H7 (cell line): Measurements from ENCODE around the gene PRUNE2. TPM values are rescaled to one million over a fixed set of nuclear protein-coding genes. Genes with fewer than 3 reads are reported as not detected.
A peak's percentile ranks its signal among the peaks of the same experiment; 100 is the strongest.
"Not testable (repeated sequence)": the region's sequence is repeated elsewhere in the genome, so short reads cannot be mapped to it uniquely, and the experiment has no call there.

ENCODE experiments used
- DNase-seq: peaks from one replicate; pipeline ENCODE4 v3.0.0; 2012
- H3K27me3 ChIP-seq: 2 replicates; pipeline ENCODE4 v1.6.0; 2011; ENCODE audit warnings: mild to moderate bottlenecking, low read length; ENCODE audit not compliant: control insufficient read depth, insufficient read depth
- H3K36me3 ChIP-seq: replicated peaks from 2 replicates; pipeline ENCODE4 v1.5.1; 2011; ENCODE audit warnings: low read length; ENCODE audit not compliant: control insufficient read depth, insufficient read depth
- H3K4me3 ChIP-seq: 2 replicates; pipeline ENCODE4 v1.5.1; 2011; ENCODE audit warnings: low read depth, mild to moderate bottlenecking, control low read depth, low read length, moderate library complexity; ENCODE audit not compliant: insufficient read depth
- total RNA-seq: library from RNA; depleted of rRNA; stranded (reverse); fragments of >200 nt; shearing (Covaris generic); gene quantifications from 2 replicates; pipeline ENCODE4 v1.2.3, GENCODE V29; 2014; rRNA removed

PRUNE2 gene, protein sequence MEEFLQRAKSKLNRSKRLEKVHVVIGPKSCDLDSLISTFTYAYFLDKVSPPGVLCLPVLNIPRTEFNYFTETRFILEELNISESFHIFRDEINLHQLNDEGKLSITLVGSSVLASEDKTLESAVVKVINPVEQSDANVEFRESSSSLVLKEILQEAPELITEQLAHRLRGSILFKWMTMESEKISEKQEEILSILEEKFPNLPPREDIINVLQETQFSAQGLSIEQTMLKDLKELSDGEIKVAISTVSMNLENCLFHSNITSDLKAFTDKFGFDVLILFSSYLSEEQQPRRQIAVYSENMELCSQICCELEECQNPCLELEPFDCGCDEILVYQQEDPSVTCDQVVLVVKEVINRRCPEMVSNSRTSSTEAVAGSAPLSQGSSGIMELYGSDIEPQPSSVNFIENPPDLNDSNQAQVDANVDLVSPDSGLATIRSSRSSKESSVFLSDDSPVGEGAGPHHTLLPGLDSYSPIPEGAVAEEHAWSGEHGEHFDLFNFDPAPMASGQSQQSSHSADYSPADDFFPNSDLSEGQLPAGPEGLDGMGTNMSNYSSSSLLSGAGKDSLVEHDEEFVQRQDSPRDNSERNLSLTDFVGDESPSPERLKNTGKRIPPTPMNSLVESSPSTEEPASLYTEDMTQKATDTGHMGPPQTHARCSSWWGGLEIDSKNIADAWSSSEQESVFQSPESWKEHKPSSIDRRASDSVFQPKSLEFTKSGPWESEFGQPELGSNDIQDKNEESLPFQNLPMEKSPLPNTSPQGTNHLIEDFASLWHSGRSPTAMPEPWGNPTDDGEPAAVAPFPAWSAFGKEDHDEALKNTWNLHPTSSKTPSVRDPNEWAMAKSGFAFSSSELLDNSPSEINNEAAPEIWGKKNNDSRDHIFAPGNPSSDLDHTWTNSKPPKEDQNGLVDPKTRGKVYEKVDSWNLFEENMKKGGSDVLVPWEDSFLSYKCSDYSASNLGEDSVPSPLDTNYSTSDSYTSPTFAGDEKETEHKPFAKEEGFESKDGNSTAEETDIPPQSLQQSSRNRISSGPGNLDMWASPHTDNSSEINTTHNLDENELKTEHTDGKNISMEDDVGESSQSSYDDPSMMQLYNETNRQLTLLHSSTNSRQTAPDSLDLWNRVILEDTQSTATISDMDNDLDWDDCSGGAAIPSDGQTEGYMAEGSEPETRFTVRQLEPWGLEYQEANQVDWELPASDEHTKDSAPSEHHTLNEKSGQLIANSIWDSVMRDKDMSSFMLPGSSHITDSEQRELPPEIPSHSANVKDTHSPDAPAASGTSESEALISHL (N-terminal part only)
- total RNA-seq = 1.7 and 3.3 TPM in 2 replicates

DNA sequence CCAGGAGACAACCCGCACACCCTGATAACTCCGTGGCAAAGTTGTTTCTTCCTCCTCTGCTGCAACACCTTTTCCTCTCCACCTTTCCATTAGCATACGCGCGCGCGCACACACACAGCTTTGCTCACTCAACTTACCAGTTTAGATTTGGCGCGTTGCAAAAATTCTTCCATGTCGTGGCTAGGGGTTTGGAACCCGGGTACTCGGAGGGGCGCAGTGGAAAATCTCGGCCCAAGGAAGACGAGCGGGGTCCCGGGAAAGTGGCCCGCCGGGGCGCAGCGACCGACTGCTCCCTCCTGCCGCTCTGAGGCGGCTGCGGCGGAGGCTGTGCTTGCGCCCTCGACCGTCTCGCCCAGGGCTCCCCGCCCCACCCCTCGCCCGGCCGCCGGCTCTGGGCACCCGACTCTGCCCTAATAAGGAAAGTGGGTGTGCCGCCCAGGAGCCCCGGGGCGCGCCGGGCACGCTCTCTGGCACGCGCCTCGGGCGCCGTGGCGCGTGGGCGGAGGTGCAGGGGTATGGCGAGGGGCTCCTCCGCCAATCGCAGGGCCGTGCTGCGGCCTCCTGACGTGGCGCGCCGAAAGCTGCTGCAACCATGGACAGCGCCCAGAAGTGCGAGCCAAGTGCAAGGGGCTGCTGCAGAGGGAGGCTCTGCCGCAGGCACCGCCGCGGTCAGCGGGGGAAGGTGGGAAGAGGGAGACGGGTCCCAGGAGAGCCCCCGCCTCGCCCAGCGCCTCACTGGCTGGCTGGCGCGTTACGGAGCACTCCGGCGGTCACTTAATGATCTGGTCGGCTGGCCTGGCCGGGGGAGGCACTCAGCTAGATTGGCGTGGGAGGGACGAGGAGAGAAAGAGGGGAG is at the start of gene PRUNE2:
Gene PRUNE2 (minus strand): TSS at position 324 of the 856 bp plus-strand sequence. CDS start 151 bp downstream, at position 173.
- no peaks in the 10 kb centered on the region for H3K36me3 ChIP-seq
- H3K27me3 ChIP-seq = peaks cover 28% of the 10 kb centered on the region
- H3K4me3 ChIP-seq = peak within 1 kb of the TSS; percentile 63
- peak; percentile 96 for DNase-seq

DNA sequence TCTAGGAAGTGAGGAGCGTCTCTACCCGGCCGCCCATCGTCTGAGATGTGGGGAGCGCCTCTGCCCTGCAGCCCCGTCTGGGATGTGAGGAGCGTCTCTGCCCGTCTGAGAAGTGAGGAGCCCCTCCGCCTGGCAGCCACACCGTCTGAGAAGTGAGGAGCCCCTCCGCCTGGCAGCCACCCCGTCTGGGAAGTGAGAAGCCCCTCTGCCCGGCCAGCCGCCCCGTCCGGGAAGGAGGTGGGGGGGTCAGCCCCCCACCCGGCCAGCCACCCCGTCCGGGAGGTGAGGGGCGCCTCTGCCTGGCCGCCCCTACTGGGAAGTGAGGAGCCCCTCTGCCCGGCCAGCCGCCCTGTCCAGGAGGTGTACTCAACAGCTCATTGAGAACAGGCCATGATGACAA is 49.5 kb upstream of the PRUNE2 start:
- not testable (repeated sequence) for DNase-seq, H3K4me3 ChIP-seq, H3K27me3 ChIP-seq, H3K36me3 ChIP-seq

DNA sequence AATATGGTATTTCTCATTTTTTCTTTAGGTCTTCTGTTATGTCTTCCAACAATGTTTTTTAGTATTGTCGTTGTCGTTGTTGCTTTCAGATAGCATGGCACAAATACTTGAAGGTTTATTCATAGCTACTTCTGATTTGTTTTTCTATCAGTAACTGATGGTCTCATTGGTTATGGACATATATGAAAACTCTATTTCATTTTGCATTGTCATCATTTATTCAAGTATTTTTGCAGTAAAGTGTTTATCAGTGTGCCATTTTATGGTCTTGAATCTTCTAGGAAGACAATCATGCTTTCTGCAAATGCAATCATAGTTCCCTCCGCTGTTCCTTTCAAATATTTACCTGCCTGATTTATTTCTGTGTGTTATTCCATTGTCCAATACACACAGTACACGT is 44.0 kb upstream of the PRUNE2 start:
- H3K4me3 ChIP-seq = no peak overlapping the region
- no peak for DNase-seq
- H3K27me3 ChIP-seq = no peaks in the 10 kb centered on the region
- H3K36me3 ChIP-seq = no peaks in the 10 kb centered on the region

DNA sequence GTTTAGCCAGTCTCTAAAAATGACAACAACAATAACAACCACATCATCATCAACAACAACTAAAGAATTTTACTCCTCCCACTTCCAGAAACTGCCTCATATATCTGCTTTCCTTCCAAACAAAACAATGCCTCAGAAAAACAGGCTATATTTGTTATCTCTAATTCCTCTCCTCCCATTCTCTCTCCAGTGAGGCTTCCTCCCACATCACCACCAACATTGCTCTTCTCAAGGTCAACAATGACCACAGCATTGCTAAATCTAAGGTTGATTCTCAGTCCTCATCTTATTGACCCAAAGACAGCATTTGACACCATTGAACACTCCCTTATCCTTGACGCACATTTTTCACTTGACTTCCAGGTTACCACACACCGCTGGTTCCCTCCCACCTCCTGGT is 38.1 kb upstream of the PRUNE2 start:
- DNase-seq = no peak
- no peaks in the 10 kb centered on the region for H3K27me3 ChIP-seq
- H3K4me3 ChIP-seq = no peak overlapping the region
- H3K36me3 ChIP-seq = no peaks in the 10 kb centered on the region

DNA sequence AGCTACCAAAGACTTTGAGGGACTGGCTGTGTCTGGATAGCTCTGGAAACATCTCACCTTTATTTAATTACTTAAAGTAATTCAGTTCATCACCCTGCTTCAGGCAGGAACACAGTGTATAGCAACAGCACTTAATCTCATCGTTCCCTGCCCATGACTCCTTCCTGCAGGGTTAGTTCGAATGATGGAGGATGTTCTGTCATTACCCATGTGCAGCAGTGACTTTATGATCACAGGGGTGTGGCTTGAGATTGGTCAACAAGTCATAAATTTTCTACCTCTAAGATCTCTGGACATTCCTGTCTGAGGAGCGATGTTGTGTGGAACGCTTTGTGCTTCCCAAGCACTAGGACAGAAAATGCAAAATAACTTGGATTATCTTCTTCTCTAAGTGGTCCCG is 37.1 kb upstream of the PRUNE2 start:
- Histone ChIP-seq H3K4me3 (no peak overlapping the region), H3K27me3 (no peaks in the 10 kb centered on the region), H3K36me3 (no peaks in the 10 kb centered on the region)
- no peak for DNase-seq

DNA sequence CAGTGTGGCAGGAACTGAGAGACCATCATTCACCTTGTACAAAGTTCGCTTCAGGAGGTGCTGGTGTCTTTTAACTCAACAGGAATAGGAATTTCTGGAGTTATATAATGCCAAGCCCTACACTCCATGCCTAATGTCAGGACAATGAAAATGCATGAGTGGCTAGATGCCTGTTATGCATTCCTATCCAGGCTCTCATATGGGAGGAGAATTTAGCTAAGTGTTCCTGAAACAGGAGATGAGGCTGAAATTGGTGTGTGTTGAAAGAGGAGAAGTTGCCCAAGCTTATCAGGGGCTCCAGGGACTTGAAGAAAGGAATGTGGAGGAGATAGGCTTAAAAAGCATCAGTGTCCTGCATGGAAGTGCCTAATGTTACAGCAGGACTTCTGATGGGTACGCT is 26.8 kb upstream of the PRUNE2 start:
- no peak for DNase-seq
- Histone ChIP-seq H3K27me3 (no peaks in the 10 kb centered on the region), H3K36me3 (no peaks in the 10 kb centered on the region), H3K4me3 (no peak overlapping the region)

DNA sequence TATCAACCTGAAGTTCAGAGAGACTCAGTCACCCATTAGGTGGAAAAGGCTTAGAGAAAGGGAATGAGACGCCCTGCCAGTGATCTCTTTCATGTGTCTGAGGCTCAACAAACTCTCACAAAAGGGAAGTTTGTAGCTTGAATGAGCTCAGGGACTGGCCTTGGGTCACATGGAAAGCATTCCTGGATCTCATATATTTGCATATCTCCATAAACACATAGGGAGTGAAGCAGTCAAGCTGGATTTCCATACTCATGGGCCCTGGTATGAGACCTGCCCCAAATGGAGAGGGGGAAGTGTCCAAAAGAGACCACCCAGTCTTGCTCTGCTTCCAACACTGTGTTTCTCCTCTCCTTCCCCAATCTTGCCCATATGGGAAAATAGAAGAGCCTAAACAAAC is 26.4 kb upstream of the PRUNE2 start:
- no peak for DNase-seq
- no peaks in the 10 kb centered on the region for H3K27me3 ChIP-seq
- H3K36me3 ChIP-seq = no peaks in the 10 kb centered on the region
- no peak overlapping the region for H3K4me3 ChIP-seq

DNA sequence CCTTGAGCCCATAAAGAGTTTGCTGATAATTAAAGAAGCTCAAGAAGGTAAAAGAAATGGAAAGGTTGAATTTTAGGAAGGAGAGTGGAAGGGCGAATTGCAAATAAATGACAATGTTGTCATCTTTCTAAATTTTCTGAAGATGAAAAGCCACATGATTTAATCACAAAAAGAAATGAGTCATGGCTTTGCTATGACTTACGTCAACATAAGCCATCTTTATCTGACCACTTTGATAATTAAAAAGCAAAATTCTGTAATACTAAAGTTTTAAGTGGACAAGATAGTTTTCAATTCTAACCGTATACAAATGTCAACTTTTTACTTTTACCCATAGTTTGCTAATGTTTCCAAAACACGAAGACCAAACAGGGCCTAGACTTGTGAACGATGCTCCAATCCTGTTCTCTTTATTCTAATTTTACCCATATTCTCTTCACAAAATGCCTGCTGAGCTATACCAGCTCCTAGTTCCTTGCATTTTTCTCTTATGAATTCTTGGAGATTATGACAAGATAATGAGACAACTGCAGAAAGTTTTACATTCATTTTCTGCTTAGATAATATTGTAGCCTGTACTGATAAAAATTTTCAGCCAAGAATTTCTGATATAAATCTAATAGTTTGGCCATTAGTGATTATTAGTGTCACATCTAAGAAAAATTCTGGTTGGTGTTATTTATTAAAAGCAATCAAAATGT is 21.8 kb upstream of the PRUNE2 start:
- no peak for DNase-seq
- no peaks in the 10 kb centered on the region for H3K36me3 ChIP-seq
- no peaks in the 10 kb centered on the region for H3K27me3 ChIP-seq
- no peak overlapping the region for H3K4me3 ChIP-seq

DNA sequence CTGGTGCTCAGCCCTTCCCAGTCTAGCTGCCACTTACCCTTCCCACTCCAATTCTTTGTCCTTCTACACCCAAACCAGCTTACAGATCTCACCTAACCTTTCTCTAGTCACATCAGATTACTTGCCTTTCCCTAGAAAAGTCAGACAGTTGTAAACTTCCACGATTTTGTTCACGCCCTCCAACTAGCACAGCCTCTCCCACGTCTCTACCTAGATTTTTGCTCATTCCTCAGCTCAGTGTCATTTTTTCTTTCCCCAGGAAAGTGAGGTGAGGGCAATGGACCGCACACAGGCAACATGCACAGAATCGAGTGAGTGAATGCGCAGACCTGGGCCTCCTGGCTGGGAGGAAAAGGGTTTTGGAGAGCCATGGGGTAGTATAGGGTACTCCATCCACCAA is 20.9 kb upstream of the PRUNE2 start:
- Histone ChIP-seq H3K4me3 (no peak overlapping the region), H3K27me3 (no peaks in the 10 kb centered on the region), H3K36me3 (no peaks in the 10 kb centered on the region)
- DNase-seq = no peak

DNA sequence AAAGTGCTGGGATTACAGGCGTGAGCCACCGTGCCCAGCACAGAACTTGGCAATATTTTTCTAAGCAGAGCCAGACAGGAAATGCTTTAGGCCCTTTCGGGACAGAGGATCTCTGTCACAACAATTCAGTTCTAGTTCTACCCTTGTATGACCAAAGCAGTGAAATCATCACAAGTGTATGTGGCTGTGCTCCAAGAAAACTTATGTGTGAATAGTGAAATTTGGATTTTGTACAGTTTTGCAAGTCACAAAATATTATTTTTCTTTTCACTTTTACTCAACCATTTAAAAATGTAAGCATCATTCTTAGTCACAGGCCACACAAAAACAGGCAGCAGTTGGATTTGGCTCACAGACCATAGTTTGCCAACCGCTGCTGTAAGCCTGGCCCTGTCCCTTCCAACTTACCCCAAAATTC is 20.4 kb upstream of the PRUNE2 start:
- DNase-seq = no peak
- H3K36me3 ChIP-seq = no peaks in the 10 kb centered on the region
- no peaks in the 10 kb centered on the region for H3K27me3 ChIP-seq
- H3K4me3 ChIP-seq = no peak overlapping the region

DNA sequence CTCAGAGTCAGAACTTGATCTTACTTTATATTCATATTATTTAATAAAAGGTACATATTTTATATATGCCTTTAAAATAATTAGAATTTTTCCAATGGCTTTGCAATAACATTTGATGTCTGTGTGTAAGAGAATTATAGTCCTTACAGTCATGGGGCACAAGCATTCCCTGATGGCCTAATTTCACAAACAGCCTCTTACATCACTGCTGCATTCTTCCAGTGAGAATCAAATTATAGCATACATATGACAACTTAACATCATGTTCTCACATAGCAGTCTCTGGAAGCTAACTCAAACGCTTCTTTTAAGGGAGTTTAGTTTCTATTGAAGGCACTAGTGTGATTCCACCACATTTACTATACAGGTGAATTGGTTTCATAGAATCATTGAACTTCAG is 15.3 kb upstream of the PRUNE2 start:
- Histone ChIP-seq H3K4me3 (no peak overlapping the region), H3K27me3 (no peaks in the 10 kb centered on the region)
- DNase-seq = no peak

DNA sequence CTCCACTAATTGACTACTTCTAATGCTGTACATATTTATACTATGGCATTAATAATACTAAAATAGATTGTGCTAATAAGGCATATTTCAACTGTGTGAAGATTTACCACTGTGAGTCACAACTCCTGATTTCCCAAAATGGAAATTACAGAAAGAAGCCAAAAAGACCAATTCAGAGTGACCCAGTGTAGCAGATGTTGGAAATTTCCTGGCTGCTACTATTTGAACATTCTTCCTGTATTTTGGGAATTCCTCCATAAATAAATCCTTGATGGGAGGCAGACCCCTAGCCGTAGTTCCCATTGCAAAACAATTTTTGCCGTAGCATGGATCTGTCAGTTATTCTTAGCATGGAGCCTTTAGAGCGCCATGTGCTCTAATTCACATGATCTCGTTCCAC is 11.4 kb upstream of the PRUNE2 start:
- H3K36me3 ChIP-seq = no peaks in the 10 kb centered on the region
- H3K4me3 ChIP-seq = no peak overlapping the region
- DNase-seq = no peak
- no peaks in the 10 kb centered on the region for H3K27me3 ChIP-seq

More for the DNA sequence above, 15.3 kb upstream of the PRUNE2 start:
- no peaks in the 10 kb centered on the region for H3K36me3 ChIP-seq

DNA sequence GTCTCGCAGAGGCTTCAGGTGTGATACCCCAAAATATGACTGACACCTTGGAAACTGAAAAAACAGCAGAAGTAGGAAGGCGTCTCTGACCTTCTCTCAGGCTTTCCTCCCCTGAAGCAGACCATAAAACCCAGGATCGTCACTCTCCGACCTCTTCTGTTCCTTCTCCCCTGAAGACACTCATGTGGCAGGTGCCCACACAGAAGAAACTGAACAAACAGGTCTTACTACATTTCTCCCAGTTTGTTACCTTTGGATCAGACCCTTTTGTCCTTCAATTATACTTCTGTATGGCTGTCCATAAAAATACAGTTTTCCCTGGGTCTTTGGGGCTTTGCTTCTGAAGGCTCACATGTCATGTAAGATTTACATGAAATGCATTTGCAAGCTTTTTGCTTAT is 10.3 kb upstream of the PRUNE2 start:
- no peak overlapping the region for H3K4me3 ChIP-seq
- DNase-seq = no peak
- H3K27me3 ChIP-seq = no peaks in the 10 kb centered on the region
- no peaks in the 10 kb centered on the region for H3K36me3 ChIP-seq
